ENCODE data around the gene PPP2R5C.

PPP2R5C gene

GRCh38 chr14:101716077-101716950 is 45.2 kb upstream of the PPP2R5C start:
- in situ Hi-C loops (cut with HindIII; ENCODE audit: low sequenced_read_pairs): no loop called here
- TF ChIP-seq CTCF (IDR thresholded peaks at IDR 0.05; ENCODE audit: low read depth, low read length): no peak
- H3K4me3 ChIP-seq (ENCODE audit: low read depth, low read length): no peak overlapping the region
- no peak for DNase-seq (ENCODE audit: low read depth, low spot score)

- in situ Hi-C loops (cut with HindIII; ENCODE audit: low sequenced_read_pairs): no loop called here
- H3K4me3 ChIP-seq (ENCODE audit: low read depth, low read length): no peak overlapping the region
- no peak for TF ChIP-seq CTCF (IDR thresholded peaks at IDR 0.05; ENCODE audit: low read depth, low read length)
- no peak for DNase-seq (ENCODE audit: low read depth, low spot score)
Measured at GRCh38 chr14:101716956-101717662, 44.4 kb upstream of the PPP2R5C start.

GRCh38 chr14:101717663-101718490 is 43.6 kb upstream of the PPP2R5C start:
- no peak for TF ChIP-seq CTCF (IDR thresholded peaks at IDR 0.05; ENCODE audit: low read depth, low read length)
- in situ Hi-C loops (cut with HindIII; ENCODE audit: low sequenced_read_pairs): no loop called here
- DNase-seq (ENCODE audit: low read depth, low spot score): no peak
- no peak overlapping the region for H3K4me3 ChIP-seq (ENCODE audit: low read depth, low read length)

GRCh38 chr14:101719045-101719645 is 42.4 kb upstream of the PPP2R5C start:
- no peak for DNase-seq (ENCODE audit: low read depth, low spot score)
- in situ Hi-C loops (cut with HindIII; ENCODE audit: low sequenced_read_pairs): no loop called here
- no peak for TF ChIP-seq CTCF (IDR thresholded peaks at IDR 0.05; ENCODE audit: low read depth, low read length)
- no peak overlapping the region for H3K4me3 ChIP-seq (ENCODE audit: low read depth, low read length)

- no peak for TF ChIP-seq CTCF (IDR thresholded peaks at IDR 0.05; ENCODE audit: low read depth, low read length)
- DNase-seq (ENCODE audit: low read depth, low spot score): no peak
- H3K4me3 ChIP-seq (ENCODE audit: low read depth, low read length): no peak overlapping the region
- in situ Hi-C loops (cut with HindIII; ENCODE audit: low sequenced_read_pairs): no loop called here
Measured at GRCh38 chr14:101719708-101720107, 41.8 kb upstream of the PPP2R5C start.

GRCh38 chr14:101721111-101721510 is 40.4 kb upstream of the PPP2R5C start:
- DNase-seq (ENCODE audit: low read depth, low spot score): no peak
- H3K4me3 ChIP-seq (ENCODE audit: low read depth, low read length): no peak overlapping the region
- in situ Hi-C loops (cut with HindIII; ENCODE audit: low sequenced_read_pairs): no loop called here
- no peak for TF ChIP-seq CTCF (IDR thresholded peaks at IDR 0.05; ENCODE audit: low read depth, low read length)
